ENCODE data around the gene NOTO.

Gene NOTO

GRCh38 chr2:73257425-73258125 is 55.2 kb downstream of the NOTO start:
- no peak for DNase-seq (ENCODE audit: low read depth in 2 of 2)

- DNase-seq (ENCODE audit: low read depth in 2 of 2): no peak
Observed at GRCh38 chr2:73258186-73258912, 56.0 kb downstream of the NOTO start.

- DNase-seq (ENCODE audit: low read depth in 2 of 2): no peak
Observed at GRCh38 chr2:73258913-73259215, 56.5 kb downstream of the NOTO start.

- DNase-seq (ENCODE audit: low read depth in 2 of 2): no peak
Observed at GRCh38 chr2:73259276-73259675, 56.9 kb downstream of the NOTO start.

GRCh38 chr2:73259704-73260337 is 57.4 kb downstream of the NOTO start:
- DNase-seq (ENCODE audit: low read depth in 2 of 2): no peak

- no peak for DNase-seq (ENCODE audit: low read depth in 2 of 2)
Observed at GRCh38 chr2:73260338-73260984, 58.1 kb downstream of the NOTO start.

Measured in fibroblast of skin of left quadriceps (primary cell).